HepG2 (cell line): ENCODE results near the gene BROX. TPM values are rescaled to one million over a fixed set of nuclear protein-coding genes. Genes with fewer than 3 reads are reported as not detected.

ENCODE experiments used
- KLF16 ChIP-seq, 2 experiments: sonication (generic) in 1 of 2; formaldehyde crosslinking in 1 of 2; IDR thresholded peaks; 2 replicates each; pipeline versions ENCODE4 v1.6.1 to v1.8.0; 2016 to 2023; ENCODE audit warnings: missing genetic modification reagents in 2 of 2, missing compliant biosample characterization in 1 of 2
- PRDM10 ChIP-seq: sonication (generic); formaldehyde crosslinking; IDR thresholded peaks from 2 replicates; pipeline ENCODE4 v1.4.0; 2020; ENCODE audit warnings: low read depth, missing genetic modification reagents
- ZFX ChIP-seq: sonication (generic); formaldehyde crosslinking; IDR thresholded peaks from 2 replicates; pipeline ENCODE4 v1.4.0; 2020; ENCODE audit warnings: mild to moderate bottlenecking, low read depth, missing genetic modification reagents, moderate library complexity
- ZNF280D ChIP-seq: sonication (generic); formaldehyde crosslinking; IDR thresholded peaks from 2 replicates; pipeline ENCODE4 v1.5.1; 2020; ENCODE audit warnings: mild to moderate bottlenecking, missing genetic modification reagents
- ZNF292 ChIP-seq: sonication (generic); formaldehyde crosslinking; IDR thresholded peaks from 2 replicates; pipeline ENCODE4 v1.8.1; 2022; ENCODE audit warnings: mild to moderate bottlenecking, low read depth, missing genetic modification reagents, borderline replicate concordance
- polyA plus RNA-seq, 8 experiments: library from polyadenylated mRNA; depleted of rRNA in 3 of 8; stranded (reverse) in 7 of 8; unstranded in 1 of 8; fragments of >200 nt; fragmentation: Illumina TruSeq in 4 of 8; extraction: Trizol in 4 of 8; gene quantifications; 2 replicates each; pipeline versions ENCODE4 v1.2.1 to v1.2.3, GENCODE V29; 2011 to 2016; ENCODE audit warnings: low read depth in 4 of 8, missing spikeins in 1 of 8, mixed read lengths in 1 of 8; ENCODE audit not compliant: insufficient read depth in 1 of 8
- total RNA-seq, 5 experiments: library from RNA; depleted of rRNA; stranded (reverse); fragments of >200 nt; fragmentation: Illumina TruSeq; extraction: Trizol; gene quantifications; 2 replicates each; pipeline ENCODE4 v1.2.3, GENCODE V29; 2016; ENCODE audit warnings: low read depth in 1 of 5

The BROX gene
- total and polyA plus RNA-seq, 2 of the 13 experiments (the other 11 are each of a cell fraction or from before 2014, with no cell fraction given): 4.4 to 33.2 TPM

GRCh38 chr1:222711319-222712252 is 778 bp upstream of the BROX start (continued):
- TF ChIP-seq ZNF292 (CRISPR knock-in tag): peak; percentile 19; the same call in 1 of the 2 replicates
- TF ChIP-seq KLF16 (CRISPR knock-in tag; IDR thresholded peaks at IDR 0.05): peak in 1 of 2 experiments; percentile 15; a peak in 1 of 4 replicates
- TF ChIP-seq ZNF280D (CRISPR knock-in tag): 0 out of 2 replicates have a peak, but pooled peaks have one; percentile 25
- 0 out of 2 replicates have a peak, but pooled peaks have one; percentile 37 for TF ChIP-seq PRDM10 (CRISPR knock-in tag)
- TF ChIP-seq ZFX (CRISPR knock-in tag): peak; percentile 53
